Mucosa of stomach (tissue), 1 donor: ENCODE results near the gene WHRN.

Experiments used
- H3K27me3 ChIP-seq: one replicate; pipeline ENCODE4 v1.7.0; 2013; ENCODE audit warnings: mild to moderate bottlenecking, low read length; ENCODE audit not compliant: control insufficient read depth, insufficient read depth
- H3K36me3 ChIP-seq: one replicate; pipeline ENCODE4 v1.7.0; 2013; ENCODE audit warnings: low read length; ENCODE audit not compliant: control insufficient read depth, insufficient read depth
- H3K4me1 ChIP-seq: one replicate; pipeline ENCODE4 v1.7.0; 2013; ENCODE audit warnings: mild to moderate bottlenecking, low read length; ENCODE audit not compliant: control insufficient read depth, insufficient read depth
- H3K4me3 ChIP-seq: one replicate; pipeline ENCODE4 v1.7.0; 2013; ENCODE audit warnings: low read length
- H3K9ac ChIP-seq: one replicate; pipeline ENCODE4 v1.7.0; 2013; ENCODE audit warnings: mild to moderate bottlenecking, low read length, moderate library complexity
- H3K9me3 ChIP-seq: one replicate; pipeline ENCODE4 v1.7.0; 2013; ENCODE audit warnings: mild to moderate bottlenecking, low read length, moderate library complexity; ENCODE audit not compliant: control insufficient read depth
- donor health status: Pancreatic carcinoma.

The WHRN gene

GRCh38 chr9:114497727-114498382 lies 7.4 kb downstream of the WHRN start:
- no peaks in the 10 kb centered on the region for H3K9me3 ChIP-seq
- H3K36me3 ChIP-seq: no peaks in the 10 kb centered on the region
- peaks cover 8% of the 10 kb centered on the region for H3K4me1 ChIP-seq
- no peak overlapping the region for H3K4me3 ChIP-seq
- no peak overlapping the region for H3K9ac ChIP-seq
- H3K27me3 ChIP-seq: no peaks in the 10 kb centered on the region

- Histone ChIP-seq H3K36me3 (no peaks in the 10 kb centered on the region), H3K4me1 (peaks cover 6% of the 10 kb centered on the region), H3K4me3 (no peak overlapping the region), H3K27me3 (no peaks in the 10 kb centered on the region), H3K9me3 (no peaks in the 10 kb centered on the region), H3K9ac (no peak overlapping the region)
These were observed 8.0 kb downstream of the WHRN start for GRCh38 chr9:114497236-114497635.

- Histone ChIP-seq H3K9ac (no peak overlapping the region), H3K4me3 (no peak overlapping the region), H3K36me3 (no peaks in the 10 kb centered on the region), H3K4me1 (no peaks in the 10 kb centered on the region), H3K9me3 (no peaks in the 10 kb centered on the region), H3K27me3 (no peaks in the 10 kb centered on the region)
These were observed 9.3 kb downstream of the WHRN start for GRCh38 chr9:114496011-114496410.

GRCh38 chr9:114494776-114495569 lies 10.3 kb downstream of the WHRN start:
- Histone ChIP-seq H3K36me3 (no peaks in the 10 kb centered on the region), H3K27me3 (no peaks in the 10 kb centered on the region), H3K9me3 (no peaks in the 10 kb centered on the region), H3K4me1 (no peaks in the 10 kb centered on the region), H3K4me3 (no peak overlapping the region), H3K9ac (no peak overlapping the region)

GRCh38 chr9:114493521-114494184 lies 11.6 kb downstream of the WHRN start:
- Histone ChIP-seq H3K4me1 (no peaks in the 10 kb centered on the region), H3K9ac (no peak overlapping the region)

GRCh38 chr9:114492991-114493390 lies 12.3 kb downstream of the WHRN start:
- H3K4me3 ChIP-seq: no peak overlapping the region
- no peaks in the 10 kb centered on the region for H3K9me3 ChIP-seq
- no peak overlapping the region for H3K9ac ChIP-seq
- H3K4me1 ChIP-seq: no peaks in the 10 kb centered on the region
- no peaks in the 10 kb centered on the region for H3K36me3 ChIP-seq
- H3K27me3 ChIP-seq: no peaks in the 10 kb centered on the region

More at GRCh38 chr9:114493521-114494184, 11.6 kb downstream of the WHRN start:
- no peak overlapping the region for H3K4me3 ChIP-seq
- H3K27me3 ChIP-seq: no peaks in the 10 kb centered on the region
- no peaks in the 10 kb centered on the region for H3K36me3 ChIP-seq
- no peaks in the 10 kb centered on the region for H3K9me3 ChIP-seq

GRCh38 chr9:114491430-114492003 lies 13.8 kb downstream of the WHRN start:
- H3K9me3 ChIP-seq: no peaks in the 10 kb centered on the region
- no peak overlapping the region for H3K9ac ChIP-seq
- H3K27me3 ChIP-seq: no peaks in the 10 kb centered on the region
- H3K4me3 ChIP-seq: no peak overlapping the region
- H3K36me3 ChIP-seq: no peaks in the 10 kb centered on the region
- H3K4me1 ChIP-seq: peaks cover 5% of the 10 kb centered on the region

- no peaks in the 10 kb centered on the region for H3K27me3 ChIP-seq
- H3K9me3 ChIP-seq: no peaks in the 10 kb centered on the region
- H3K4me1 ChIP-seq: peaks cover 5% of the 10 kb centered on the region
- H3K36me3 ChIP-seq: no peaks in the 10 kb centered on the region
- no peak overlapping the region for H3K4me3 ChIP-seq
- H3K9ac ChIP-seq: no peak overlapping the region
These were observed 15.3 kb downstream of the WHRN start for GRCh38 chr9:114489928-114490327.

GRCh38 chr9:114488398-114489129 lies 16.7 kb downstream of the WHRN start:
- H3K9me3 ChIP-seq: no peaks in the 10 kb centered on the region
- H3K9ac ChIP-seq: no peak overlapping the region
- no peaks in the 10 kb centered on the region for H3K36me3 ChIP-seq
- H3K27me3 ChIP-seq: no peaks in the 10 kb centered on the region
- peaks cover 5% of the 10 kb centered on the region for H3K4me1 ChIP-seq
- no peak overlapping the region for H3K4me3 ChIP-seq

GRCh38 chr9:114487607-114488300 lies 17.5 kb downstream of the WHRN start:
- Histone ChIP-seq H3K27me3 (no peaks in the 10 kb centered on the region), H3K4me3 (no peak overlapping the region), H3K4me1 (peaks cover 5% of the 10 kb centered on the region), H3K9me3 (no peaks in the 10 kb centered on the region), H3K36me3 (no peaks in the 10 kb centered on the region), H3K9ac (no peak overlapping the region)
